ENCODE results near the gene MYB. TPM values are rescaled to one million over a fixed set of nuclear protein-coding genes. Genes with fewer than 3 reads are reported as not detected.

Gene MYB
- total and polyA plus RNA-seq, 2 of the 8 experiments (the other 6 are each of a cell fraction or from before 2014, with no cell fraction given), result 4.0 to 7.6 TPM

DNA sequence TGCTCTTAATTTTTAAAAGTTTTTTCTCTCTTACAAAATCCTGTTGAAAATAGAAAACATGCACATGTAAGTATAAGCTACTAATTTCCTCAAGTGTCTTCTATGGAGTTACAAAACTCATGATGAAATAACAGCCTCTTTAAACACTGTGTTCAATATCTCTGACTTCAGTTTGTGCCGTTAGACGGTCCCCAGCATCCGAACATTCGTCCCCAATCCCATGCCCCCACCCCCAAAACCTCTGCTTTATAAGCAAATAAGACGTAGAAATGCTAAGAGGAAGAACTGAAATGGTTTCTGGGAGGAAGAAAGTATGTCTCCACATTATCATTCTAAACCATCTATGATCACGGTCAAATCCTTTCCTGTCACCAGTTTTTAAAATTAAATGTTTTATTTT lies 31.7 kb upstream of the MYB start:
- no peak overlapping the region for H3K27ac ChIP-seq (ENCODE audit: low read depth, low read length)
- POLR2A ChIA-PET (ENCODE audit: partially characterized antibody), result no interaction called here
- H3K4me3 ChIP-seq (ENCODE audit: extremely low read depth in 1 of 4, insufficient read depth in 2 of 4, low read depth in 3 of 4, low read length in 4 of 4), result no peak overlapping the region
- no peak overlapping the region for H2BK12ac ChIP-seq (ENCODE audit: low read depth, low read length)
- no peaks in the 10 kb centered on the region for H3K23me2 ChIP-seq (ENCODE audit: low read depth, low read length)
- no peak overlapping the region for H4K91ac ChIP-seq (replicated peaks; ENCODE audit: insufficient read length, low read length)
- no peaks in the 10 kb centered on the region for H3K36me3 ChIP-seq (ENCODE audit: control insufficient read depth in 2 of 4, insufficient read depth in 4 of 4, low read length in 3 of 4)
- H3K9ac ChIP-seq (replicated peaks in 1 of 4; ENCODE audit: extremely low read depth in 1 of 4, low read depth in 3 of 4, low read length in 3 of 4), result no peak overlapping the region
- H4K8ac ChIP-seq (ENCODE audit: extremely low read depth, insufficient read depth, low read length), result no peak overlapping the region
- H2AK5ac ChIP-seq (ENCODE audit: low read depth, low read length), result no peak overlapping the region
- H3K27me3 ChIP-seq (replicated peaks in 1 of 4; ENCODE audit: control insufficient read depth in 3 of 4, extremely low read depth in 1 of 4, insufficient read depth in 3 of 4, low read length in 3 of 4), result no peaks in the 10 kb centered on the region
- no peak overlapping the region for H2BK15ac ChIP-seq (ENCODE audit: low read length)
- no peak overlapping the region for H2BK120ac ChIP-seq (replicated peaks; ENCODE audit: low read depth, low read length)
- H3K79me2 ChIP-seq (ENCODE audit: control insufficient read depth in 1 of 2, insufficient read depth in 2 of 2, low read length in 2 of 2), result no peaks in the 10 kb centered on the region
- H3K9me3 ChIP-seq (ENCODE audit: insufficient read depth in 2 of 2, low read depth in 1 of 2, low read length in 1 of 2), result no peaks in the 10 kb centered on the region
- no peak overlapping the region for H2AFZ ChIP-seq (ENCODE audit: low read length)
- H4K5ac ChIP-seq (ENCODE audit: insufficient read length, low read depth, low read length), result no peak overlapping the region
- no peak overlapping the region for H3K4me2 ChIP-seq (ENCODE audit: insufficient read depth in 1 of 2, low read depth in 2 of 2, low read length in 2 of 2)
- H3K4me1 ChIP-seq (replicated peaks in 1 of 4; ENCODE audit: control insufficient read depth in 3 of 4, insufficient read depth in 4 of 4, low read length in 3 of 4), result peaks cover 3 to 7% (median 5%) of the 10 kb centered on the region in 4 experiments; a peak in 4 of 7 replicates
- TF ChIP-seq NRF1 (IDR thresholded peaks at IDR 0.05; ENCODE audit: low read depth, low read length), result no peak
- TF ChIP-seq SP4 (IDR thresholded peaks at IDR 0.05; ENCODE audit: low read length), result no peak
- no peak for TF ChIP-seq KDM5A (IDR thresholded peaks at IDR 0.05; ENCODE audit: low read length)
- CTCF ChIA-PET (ENCODE audit: partially characterized antibody), result interaction anchor here (1.3 to 1.5 kb wide), 2 partner anchors 9 to 16 kb away, joined by 3 to 5 read pairs; no protein-coding TSS in a partner anchor
- no peak overlapping the region for H3K18ac ChIP-seq (ENCODE audit: extremely low read depth, low read length)
- H3K23ac ChIP-seq (ENCODE audit: insufficient read length), result no peak overlapping the region
- H3K4ac ChIP-seq (replicated peaks; ENCODE audit: insufficient read length, low read depth, low read length), result no peak overlapping the region
- DNase-seq (ENCODE audit: low read depth in 1 of 2, low spot score in 2 of 2) (no peak), FAIRE-seq (no peak)
- WGBS, 2 experiments (ENCODE audit: extremely low coverage in 1 of 2, insufficient coverage in 1 of 2, insufficient read length in 1 of 2, insufficient replicate concordance in 2 of 2, low coverage in 1 of 2, low lambda C conversion rate in 2 of 2, missing lambda C conversion rate in 1 of 2), result 85% methylated on average over 6 of the region's 6 CpGs; no CpG with 5 or more reads in 1 of the 2 experiments
- H4K20me1 ChIP-seq (replicated peaks in 1 of 2; ENCODE audit: control insufficient read depth in 1 of 2, insufficient read depth in 2 of 2, low read length in 2 of 2), result no peaks in the 10 kb centered on the region
- H3K14ac ChIP-seq (ENCODE audit: insufficient read length), result no peak overlapping the region
- no peaks in the 10 kb centered on the region for H3K79me1 ChIP-seq (ENCODE audit: low read depth, low read length)
- H2BK20ac ChIP-seq (ENCODE audit: low read length), result no peak overlapping the region
- H2BK5ac ChIP-seq (ENCODE audit: low read depth, low read length), result no peak overlapping the region
- no peak overlapping the region for H3K56ac ChIP-seq (replicated peaks; ENCODE audit: insufficient read length, low read depth, low read length)

Data from H1 (cell line).